GM12875 (cell line): ENCODE data around the gene ZFP36L1.

ENCODE experiments used
- H3K4me3 ChIP-seq: one replicate; pipeline ENCODE4 v1.5.1; 2011; ENCODE audit warnings: low read depth, low read length, control low read depth
- CTCF ChIP-seq: IDR thresholded peaks from 2 replicates; pipeline ENCODE4 v1.5.1; 2011; ENCODE audit warnings: low read depth, mild to moderate bottlenecking, control low read depth, inconsistent platforms, low read length, moderate library complexity, borderline replicate concordance; ENCODE audit not compliant: insufficient read depth

Gene ZFP36L1

GRCh38 chr14:68822132-68822651 lies 29.3 kb upstream of the ZFP36L1 start:
- peak overlapping the region; percentile 35 for H3K4me3 ChIP-seq

DNA sequence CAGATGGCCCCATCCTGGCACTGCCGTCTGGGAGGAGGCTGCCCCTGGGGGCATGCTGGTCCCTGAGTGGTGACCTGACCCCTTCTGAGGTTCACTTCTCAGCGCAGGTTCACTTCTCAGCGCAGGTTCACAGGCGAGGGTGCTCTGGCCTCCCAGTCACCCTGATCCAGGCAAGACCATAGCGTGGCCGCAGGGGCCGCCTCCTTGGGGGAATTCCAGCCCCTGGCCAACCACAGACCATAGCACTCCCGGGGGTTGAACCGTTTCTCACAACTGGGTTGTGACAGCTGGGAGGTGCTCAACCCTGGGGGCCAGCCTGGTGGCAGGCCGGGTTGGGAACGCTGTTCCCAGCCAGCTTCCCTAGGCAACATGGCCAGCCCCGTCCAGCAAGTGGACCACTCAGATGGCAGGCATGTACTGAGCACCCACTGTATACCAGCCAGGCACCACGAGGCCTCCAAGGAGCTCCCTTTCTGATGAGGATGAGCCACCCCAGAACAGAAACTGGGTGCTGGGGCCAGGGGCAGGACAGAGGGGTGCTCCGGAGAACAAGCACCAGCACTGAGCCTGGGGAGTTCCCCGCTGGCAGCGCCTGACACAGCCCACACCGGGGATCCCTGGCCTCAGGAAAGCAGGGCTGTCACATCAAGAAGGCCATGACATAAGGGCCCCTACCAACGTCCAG lies 28.3 kb upstream of the ZFP36L1 start:
- peak overlapping the region; percentile 32 for H3K4me3 ChIP-seq
- TF ChIP-seq CTCF: no peak

More at GRCh38 chr14:68822132-68822651, 29.3 kb upstream of the ZFP36L1 start:
- TF ChIP-seq CTCF: no peak

GRCh38 chr14:68820536-68820935 lies 27.7 kb upstream of the ZFP36L1 start:
- H3K4me3 ChIP-seq: no peak overlapping the region
- no peak for TF ChIP-seq CTCF

- TF ChIP-seq CTCF: no peak
These were observed 27.3 kb upstream of the ZFP36L1 start for GRCh38 chr14:68820119-68820518.

GRCh38 chr14:68819260-68819691 lies 26.4 kb upstream of the ZFP36L1 start:
- TF ChIP-seq CTCF: no peak
- H3K4me3 ChIP-seq: no peak overlapping the region

More at GRCh38 chr14:68820119-68820518, 27.3 kb upstream of the ZFP36L1 start:
- H3K4me3 ChIP-seq: no peak overlapping the region

- no peak for TF ChIP-seq CTCF
- H3K4me3 ChIP-seq: no peak overlapping the region
These were observed 24.8 kb upstream of the ZFP36L1 start for GRCh38 chr14:68817506-68818212.
